Thoracic aorta (tissue), 2 donors: Measurements from ENCODE around the gene CAPN12. TPM values are rescaled to one million over a fixed set of nuclear protein-coding genes. Genes with fewer than 3 reads are reported as not detected.

ENCODE experiments used
- ATAC-seq: fragments of 150-250 bp; one replicate; pipeline ENCODE4 v1.8.0; 2017; ENCODE audit warnings: low read depth; ENCODE audit not compliant: insufficient number of reproducible peaks, low FRiP score
- DNase-seq: peaks from one replicate; pipeline ENCODE4 v3.0.0-alpha.2; 2020; ENCODE audit warnings: low spot score
- H3K27ac ChIP-seq, 2 donors: fragments of 200-600 bp; sonication (generic); 1 replicate in 1 of 2; 2 replicates in 1 of 2; pipeline ENCODE4 v1.5.1; 2016; ENCODE audit warnings: mild to moderate bottlenecking in 2 of 2, moderate library complexity in 2 of 2
- H3K27me3 ChIP-seq: fragments of 200-600 bp; sonication (generic); replicated peaks from 2 replicates; pipeline ENCODE4 v1.6.0; 2016; ENCODE audit warnings: mild to moderate bottlenecking; ENCODE audit not compliant: insufficient read depth
- H3K36me3 ChIP-seq: fragments of 200-600 bp; sonication (generic); one replicate; pipeline ENCODE4 v1.5.1; 2016
- H3K4me1 ChIP-seq, 2 donors: fragments of 200-600 bp; sonication (generic); 1 replicate in 1 of 2; 2 replicates in 1 of 2; pipeline versions ENCODE4 v1.5.1 to v1.6.0; 2016; ENCODE audit warnings: low read depth in 2 of 2, mild to moderate bottlenecking in 1 of 2; ENCODE audit not compliant: control insufficient read depth in 1 of 2
- H3K4me3 ChIP-seq: fragments of 200-600 bp; sonication (generic); 2 replicates; pipeline ENCODE4 v1.5.1; 2016; ENCODE audit warnings: mild to moderate bottlenecking
- H3K9me3 ChIP-seq: fragments of 200-600 bp; sonication (generic); 2 replicates; pipeline ENCODE4 v1.5.1; 2016
- total RNA-seq, 2 donors: library from RNA; depleted of rRNA; stranded (reverse); fragments of >200 nt; gene quantifications; one replicate each; pipeline versions ENCODE4 v1.1.0 to v1.2.3, GENCODE V29; 2016
- TF ChIP-seq, protein P1 (sequence below): fragments of 200-600 bp; sonication (generic); IDR thresholded peaks from one replicate; pipeline ENCODE4 v1.5.1; 2019; ENCODE audit warnings: antibody characterized with exemption

The CAPN12 gene
- total RNA-seq, 2 donors from 2014 or later: 0.81 to 2.1 TPM

DNA sequence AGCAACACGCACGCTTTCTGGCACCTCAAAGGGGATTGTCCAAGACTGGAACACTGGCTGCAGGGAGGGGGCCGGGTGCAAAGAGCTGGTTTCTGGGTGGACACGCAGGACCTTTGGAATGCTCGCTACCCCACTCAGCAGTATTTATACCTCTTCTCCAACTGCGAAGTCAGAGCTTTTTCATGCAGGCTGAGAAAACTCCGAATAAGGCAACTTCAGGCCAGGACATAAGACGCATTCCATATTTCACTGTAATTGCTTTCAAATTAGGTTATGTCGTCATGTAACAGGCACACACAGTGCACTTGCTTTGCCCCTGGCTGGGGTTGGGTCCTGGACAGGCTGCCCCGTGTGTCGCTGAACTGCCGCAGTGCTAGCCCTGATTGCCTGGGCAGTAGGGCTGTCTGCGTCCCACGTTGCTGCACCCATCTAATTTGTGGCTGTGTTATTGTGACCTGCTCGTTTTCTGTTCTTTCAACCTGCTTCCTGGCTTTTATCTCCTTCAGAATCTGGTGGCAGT, 52.3 kb downstream of the CAPN12 start:
- Histone ChIP-seq H3K4me1 (peaks cover 71 to 96% of the 10 kb centered on the region in 2 donors), H3K4me3 (peak overlapping the region; percentile 52), H3K9me3 (no peaks in the 10 kb centered on the region), H3K27me3 (no peaks in the 10 kb centered on the region), H3K36me3 (peaks cover 4% of the 10 kb centered on the region), H3K27ac (peak overlapping the region; percentile 99 to 100)
- peak; percentile 85 for DNase-seq
- TF ChIP-seq, protein P1, sequence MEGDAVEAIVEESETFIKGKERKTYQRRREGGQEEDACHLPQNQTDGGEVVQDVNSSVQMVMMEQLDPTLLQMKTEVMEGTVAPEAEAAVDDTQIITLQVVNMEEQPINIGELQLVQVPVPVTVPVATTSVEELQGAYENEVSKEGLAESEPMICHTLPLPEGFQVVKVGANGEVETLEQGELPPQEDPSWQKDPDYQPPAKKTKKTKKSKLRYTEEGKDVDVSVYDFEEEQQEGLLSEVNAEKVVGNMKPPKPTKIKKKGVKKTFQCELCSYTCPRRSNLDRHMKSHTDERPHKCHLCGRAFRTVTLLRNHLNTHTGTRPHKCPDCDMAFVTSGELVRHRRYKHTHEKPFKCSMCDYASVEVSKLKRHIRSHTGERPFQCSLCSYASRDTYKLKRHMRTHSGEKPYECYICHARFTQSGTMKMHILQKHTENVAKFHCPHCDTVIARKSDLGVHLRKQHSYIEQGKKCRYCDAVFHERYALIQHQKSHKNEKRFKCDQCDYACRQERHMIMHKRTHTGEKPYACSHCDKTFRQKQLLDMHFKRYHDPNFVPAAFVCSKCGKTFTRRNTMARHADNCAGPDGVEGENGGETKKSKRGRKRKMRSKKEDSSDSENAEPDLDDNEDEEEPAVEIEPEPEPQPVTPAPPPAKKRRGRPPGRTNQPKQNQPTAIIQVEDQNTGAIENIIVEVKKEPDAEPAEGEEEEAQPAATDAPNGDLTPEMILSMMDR: no peak
- ATAC-seq: peak; percentile 84

GRCh38 chr19:38690832-38691231, 53.4 kb downstream of the CAPN12 start:
- Histone ChIP-seq H3K27me3 (no peaks in the 10 kb centered on the region), H3K36me3 (peaks cover 2% of the 10 kb centered on the region)

DNA sequence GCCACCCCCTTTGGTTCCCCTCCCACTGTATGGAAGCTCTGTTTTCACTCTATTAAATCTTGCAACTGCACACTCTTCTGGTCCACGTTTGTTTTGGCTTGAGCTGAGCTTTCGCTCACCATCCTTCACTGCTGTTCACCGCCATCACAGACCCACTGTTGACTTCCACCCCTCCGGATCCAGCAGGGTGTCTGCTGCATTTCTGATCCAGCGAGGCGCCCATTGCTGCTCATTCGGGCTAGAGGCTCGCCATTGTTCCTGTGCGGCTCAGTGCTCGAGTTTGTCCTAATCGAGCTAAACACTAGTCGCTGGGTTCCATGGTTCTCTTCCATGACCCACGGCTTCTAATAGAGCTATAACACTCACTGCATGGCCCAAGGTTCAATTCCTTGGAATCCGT, 54.1 kb downstream of the CAPN12 start:
- Histone ChIP-seq H3K27ac (peak overlapping the region; percentile 99 to 100), H3K9me3 (no peaks in the 10 kb centered on the region), H3K4me1 (peaks cover 71 to 96% of the 10 kb centered on the region in 2 donors), H3K4me3 (no peak overlapping the region), H3K36me3 (no peaks in the 10 kb centered on the region), H3K27me3 (no peaks in the 10 kb centered on the region)
- no peak for ATAC-seq
- DNase-seq: no peak
- TF ChIP-seq, protein P1: no peak

More at GRCh38 chr19:38690832-38691231, 53.4 kb downstream of the CAPN12 start:
- Histone ChIP-seq H3K4me3 (no peak overlapping the region), H3K4me1 (peaks cover 71 to 96% of the 10 kb centered on the region in 2 donors), H3K9me3 (no peaks in the 10 kb centered on the region), H3K27ac (peak overlapping the region; percentile 99 to 100)
- TF ChIP-seq, protein P1: no peak
- ATAC-seq (no peak), DNase-seq (no peak)

DNA sequence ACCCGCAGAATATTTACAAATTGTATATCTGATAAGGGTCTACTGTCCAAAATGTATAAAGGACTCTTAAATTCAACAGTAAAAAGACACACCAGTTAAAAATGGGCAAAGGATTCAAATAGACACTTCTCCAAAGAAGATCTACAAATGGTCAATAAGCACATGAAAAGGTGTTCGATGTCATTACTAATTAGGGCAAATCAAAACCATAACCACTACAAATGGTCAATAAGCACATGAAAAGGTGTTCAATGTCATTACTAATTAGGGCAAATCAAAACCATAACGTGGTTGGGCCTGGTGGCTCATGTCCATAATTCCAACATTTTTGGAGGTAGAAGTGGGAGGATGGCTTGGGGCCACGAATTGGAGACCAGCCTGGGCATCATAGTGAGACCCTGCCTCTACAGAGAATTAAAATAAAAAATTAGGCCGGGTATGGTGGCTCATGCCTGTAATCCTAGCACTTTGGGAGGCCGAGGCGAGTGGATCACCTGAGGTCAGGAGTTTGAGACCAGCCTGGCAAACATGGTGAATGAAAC, 56.4 kb downstream of the CAPN12 start:
- H3K4me3 ChIP-seq: no peak overlapping the region
- no peak for DNase-seq
- no peak for ATAC-seq
- peaks cover 75 to 96% of the 10 kb centered on the region in 2 donors for H3K4me1 ChIP-seq
- TF ChIP-seq, protein P1: no peak
- H3K27ac ChIP-seq: peak overlapping the region; percentile 99 to 100
- H3K9me3 ChIP-seq: no peaks in the 10 kb centered on the region
- H3K27me3 ChIP-seq: no peaks in the 10 kb centered on the region
- no peaks in the 10 kb centered on the region for H3K36me3 ChIP-seq

GRCh38 chr19:38686530-38686888, 57.8 kb downstream of the CAPN12 start:
- TF ChIP-seq, protein P1: no peak
- H3K4me1 ChIP-seq: peaks cover 75 to 98% of the 10 kb centered on the region in 2 donors
- no peak overlapping the region for H3K4me3 ChIP-seq
- no peaks in the 10 kb centered on the region for H3K27me3 ChIP-seq
- no peak for ATAC-seq
- no peaks in the 10 kb centered on the region for H3K36me3 ChIP-seq
- H3K9me3 ChIP-seq: no peaks in the 10 kb centered on the region
- DNase-seq: no peak
- peak overlapping the region; percentile 99 to 100 for H3K27ac ChIP-seq
